Ovary (tissue), 3 donors: ENCODE measurements around the gene PRR30.

Experiments used
- CTCF ChIP-seq, 3 donors: fragments of 450-650 bp in 2 of 3; fragments of 200-600 bp in 1 of 3; IDR thresholded peaks; one replicate each; pipeline versions ENCODE4 v1.5.1 to v1.8.0; 2016 to 2022; ENCODE audit warnings: antibody characterized with exemption in 3 of 3, mild to moderate bottlenecking in 1 of 3
- EP300 ChIP-seq: sonication (generic); formaldehyde crosslinking; IDR thresholded peaks from one replicate; pipeline ENCODE4 v1.6.1; 2017; ENCODE audit warnings: antibody characterized with exemption
- donor health status: DM: no; HTN: no; CAD: no.

- TF ChIP-seq CTCF (IDR thresholded peaks at IDR 0.05) (no peak), EP300 (no peak)
Observed at GRCh38 chr2:27121906-27122305, 17.3 kb downstream of the PRR30 start.
